IPS DF 19.7 (cell line): Measurements from ENCODE around the gene PLXNA3.

Source experiments
- DNase-seq: peaks from one replicate; pipeline ENCODE4 v3.0.0-alpha.2; 2013; ENCODE audit warnings: low read depth, low spot score

PLXNA3 gene

GRCh38 chrX:154435171-154435733 lies 22.8 kb upstream of the PLXNA3 start:
- DNase-seq = no peak

DNA sequence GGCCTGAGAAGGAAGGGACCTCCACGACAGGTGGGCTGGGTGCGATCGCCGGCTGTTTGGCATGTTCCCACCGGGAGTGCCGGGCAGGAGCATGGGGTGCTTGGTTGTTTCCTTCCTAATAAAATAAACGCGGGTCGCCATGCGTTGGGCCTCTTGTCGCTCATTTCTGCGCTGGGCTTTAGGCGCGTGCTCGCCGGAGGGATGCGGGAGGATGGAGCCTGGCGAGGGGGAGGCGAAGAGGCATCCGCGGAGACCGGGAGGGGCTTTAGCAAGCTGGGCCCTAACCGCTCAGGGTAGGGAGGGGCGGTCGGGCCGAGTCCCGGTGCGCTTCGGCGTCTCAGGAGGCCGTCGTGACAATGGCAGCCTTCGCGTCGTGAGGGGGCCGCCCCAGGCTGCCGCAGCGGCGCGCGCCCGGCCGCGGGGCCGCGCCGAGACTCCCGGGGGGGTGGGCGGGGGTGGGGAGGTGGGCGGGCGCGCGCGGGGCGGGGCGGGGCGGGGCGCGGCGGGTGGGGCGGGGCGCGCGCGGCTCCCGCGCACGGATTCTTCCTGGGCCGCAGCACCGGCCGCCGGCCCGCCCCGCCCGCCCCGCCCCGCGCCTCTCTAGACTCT lies 21.6 kb upstream of the PLXNA3 start:
- no peak for DNase-seq

- no peak for DNase-seq
Observed at GRCh38 chrX:154436983-154437752, 20.9 kb upstream of the PLXNA3 start, which contains the start of gene GDI1. TSS of gene GDI1 (plus strand) at chrX:154437154. CDS start at chrX:154437255, 101 bp downstream.

GRCh38 chrX:154437971-154438893 lies 19.8 kb upstream of the PLXNA3 start:
- DNase-seq = no peak

- DNase-seq = no peak
Observed at GRCh38 chrX:154439841-154440240, 18.2 kb upstream of the PLXNA3 start.

DNA sequence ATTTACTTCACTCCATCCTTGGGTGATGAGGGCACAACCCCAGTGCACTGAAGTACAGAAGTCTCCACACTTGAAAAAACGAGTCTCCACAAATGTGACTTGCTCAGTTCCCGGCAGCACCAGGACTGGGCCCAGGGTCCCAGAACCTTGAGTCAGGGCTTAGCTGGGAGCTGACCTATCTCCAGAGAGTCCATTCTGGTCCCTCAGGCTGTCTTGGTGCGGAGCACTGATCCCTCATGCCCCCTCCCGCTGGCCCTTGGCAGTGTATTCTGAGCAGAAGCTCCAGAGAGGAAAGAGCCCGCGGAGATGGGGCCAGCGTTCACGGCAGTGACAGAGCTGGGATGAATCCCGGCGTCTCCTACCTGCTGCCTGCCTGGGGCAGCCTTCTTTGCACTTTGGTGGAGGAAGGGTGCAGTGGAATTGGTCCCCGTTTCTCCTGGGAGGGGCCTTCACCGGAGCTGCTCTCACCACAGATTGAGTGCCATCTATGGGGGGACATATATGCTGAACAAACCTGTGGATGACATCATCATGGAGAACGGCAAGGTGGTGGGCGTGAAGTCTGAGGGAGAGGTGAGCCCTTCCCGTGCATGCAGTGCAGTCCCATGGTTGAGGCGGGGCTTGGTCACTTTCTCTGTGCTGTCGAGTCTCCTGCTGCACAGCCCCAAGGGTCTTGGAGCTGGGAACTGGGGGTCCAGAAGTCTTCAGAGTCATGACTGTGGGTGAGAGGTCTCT lies 17.3 kb upstream of the PLXNA3 start:
- DNase-seq = no peak

DNA sequence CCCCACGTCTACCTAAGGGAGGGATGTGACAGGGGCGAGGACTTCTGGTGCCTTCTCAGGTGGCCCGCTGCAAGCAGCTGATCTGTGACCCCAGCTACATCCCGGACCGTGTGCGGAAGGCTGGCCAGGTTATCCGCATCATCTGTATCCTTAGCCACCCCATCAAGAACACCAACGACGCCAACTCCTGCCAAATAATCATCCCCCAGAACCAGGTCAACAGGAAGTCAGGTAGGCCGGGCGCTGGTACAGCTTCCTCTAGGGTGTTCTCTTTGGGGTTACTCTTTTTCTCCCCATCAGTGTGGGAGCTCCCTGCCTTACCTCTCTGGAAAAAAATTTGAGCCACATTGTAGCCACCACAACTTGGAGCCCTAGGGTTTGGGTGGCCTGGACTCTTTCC lies 16.5 kb upstream of the PLXNA3 start:
- DNase-seq = no peak

DNA sequence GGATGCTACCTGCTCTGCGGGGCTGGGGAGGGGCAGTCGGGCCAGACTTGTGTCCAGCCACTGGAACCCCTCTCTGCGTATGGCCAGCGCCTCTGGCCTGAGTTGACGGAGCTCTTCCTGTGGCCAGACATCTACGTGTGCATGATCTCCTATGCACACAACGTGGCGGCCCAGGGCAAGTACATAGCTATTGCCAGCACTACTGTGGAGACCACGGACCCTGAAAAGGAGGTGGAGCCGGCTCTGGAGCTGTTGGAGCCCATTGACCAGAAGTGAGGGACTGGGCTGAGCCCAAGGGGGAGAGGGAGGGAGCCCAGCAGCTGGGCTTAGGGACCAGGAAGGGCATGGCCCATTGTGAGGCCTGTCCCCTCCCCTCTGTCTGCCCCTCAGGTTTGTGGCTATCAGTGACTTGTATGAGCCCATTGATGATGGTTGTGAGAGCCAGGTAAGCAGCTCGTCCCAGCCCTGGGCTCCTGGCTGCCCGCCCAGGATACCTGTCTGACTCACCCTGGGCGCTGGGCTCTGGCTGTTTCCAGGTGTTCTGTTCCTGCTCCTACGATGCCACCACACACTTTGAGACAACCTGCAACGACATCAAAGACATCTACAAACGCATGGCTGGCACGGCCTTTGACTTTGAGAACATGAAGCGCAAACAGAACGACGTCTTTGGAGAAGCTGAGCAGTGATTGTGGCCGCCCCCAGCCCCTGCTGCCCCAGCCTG lies 15.9 kb upstream of the PLXNA3 start:
- no peak for DNase-seq

DNA sequence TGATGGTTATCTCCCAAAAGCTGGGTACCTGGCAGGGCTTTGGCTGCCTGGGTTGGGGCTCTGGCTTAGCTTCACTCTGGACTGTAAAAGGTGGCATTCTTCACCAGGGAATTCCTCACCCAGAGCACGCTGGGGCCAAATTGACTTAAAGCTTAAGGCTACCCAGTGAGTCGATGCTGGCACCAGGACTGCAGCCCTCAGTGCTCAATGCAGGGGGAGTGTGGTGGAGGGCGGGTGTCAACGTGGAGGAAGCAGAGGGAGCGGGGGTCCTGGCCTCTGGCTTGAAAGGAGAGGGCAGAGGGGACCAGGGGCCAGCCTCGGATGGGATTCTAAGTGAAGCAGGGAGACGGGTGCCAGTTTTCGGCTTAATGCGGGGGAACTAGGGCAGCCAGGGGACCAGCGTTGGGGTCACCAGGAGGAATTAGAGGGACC lies 14.6 kb upstream of the PLXNA3 start:
- no peak for DNase-seq

DNA sequence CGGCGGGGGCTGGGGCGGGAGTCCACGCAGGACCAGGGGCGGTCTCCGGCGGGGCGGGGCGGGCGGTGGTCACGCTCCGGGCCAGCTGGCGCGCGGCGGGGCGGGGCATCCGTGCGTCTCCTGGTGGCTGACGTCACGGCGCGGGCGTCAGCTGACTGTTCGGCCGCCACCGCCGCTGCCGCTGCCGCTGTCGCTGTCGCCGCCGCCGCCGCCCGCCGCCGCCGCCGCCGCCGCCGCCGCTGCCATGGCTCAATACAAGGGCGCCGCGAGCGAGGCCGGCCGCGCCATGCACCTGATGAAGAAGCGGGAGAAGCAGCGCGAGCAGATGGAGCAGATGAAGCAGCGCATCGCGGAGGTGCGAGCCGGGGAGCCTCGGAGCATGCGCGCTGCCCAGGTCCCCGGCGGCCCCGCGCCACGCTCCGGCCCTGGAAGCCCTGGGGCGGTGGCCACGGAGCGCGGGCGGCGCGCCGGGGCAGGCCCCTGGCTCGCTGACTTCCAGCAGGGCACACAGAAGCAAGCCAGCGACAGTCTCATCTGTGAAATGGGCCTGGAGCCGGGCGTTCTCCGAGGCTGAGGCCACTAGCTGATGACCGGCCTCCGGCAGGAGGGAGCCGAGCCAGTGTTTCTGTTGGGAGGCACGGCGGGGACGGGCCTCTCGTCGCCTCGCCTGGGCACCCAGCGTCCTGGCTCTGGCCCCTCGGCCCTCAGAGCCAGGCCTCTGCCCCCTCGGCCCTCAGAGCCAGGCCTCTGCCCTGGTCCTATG lies 13.9 kb upstream of the PLXNA3 start, which contains the start of gene FAM50A:
Gene FAM50A (plus strand): TSS at position 150 of the 763 bp plus-strand sequence. CDS start 95 bp downstream, at position 245.
- DNase-seq = no peak

GRCh38 chrX:154444755-154445246 lies 13.3 kb upstream of the PLXNA3 start:
- DNase-seq = no peak

- DNase-seq = no peak
Observed at GRCh38 chrX:154445776-154446175, 12.3 kb upstream of the PLXNA3 start.

GRCh38 chrX:154446430-154446829 lies 11.7 kb upstream of the PLXNA3 start:
- DNase-seq = no peak

- no peak for DNase-seq
Observed at GRCh38 chrX:154448484-154448883, 9.6 kb upstream of the PLXNA3 start.

GRCh38 chrX:154449618-154450017 lies 8.5 kb upstream of the PLXNA3 start:
- DNase-seq = no peak

GRCh38 chrX:154450312-154450711 lies 7.8 kb upstream of the PLXNA3 start:
- DNase-seq = no peak

GRCh38 chrX:154452823-154453222 lies 5.3 kb upstream of the PLXNA3 start:
- no peak for DNase-seq

DNA sequence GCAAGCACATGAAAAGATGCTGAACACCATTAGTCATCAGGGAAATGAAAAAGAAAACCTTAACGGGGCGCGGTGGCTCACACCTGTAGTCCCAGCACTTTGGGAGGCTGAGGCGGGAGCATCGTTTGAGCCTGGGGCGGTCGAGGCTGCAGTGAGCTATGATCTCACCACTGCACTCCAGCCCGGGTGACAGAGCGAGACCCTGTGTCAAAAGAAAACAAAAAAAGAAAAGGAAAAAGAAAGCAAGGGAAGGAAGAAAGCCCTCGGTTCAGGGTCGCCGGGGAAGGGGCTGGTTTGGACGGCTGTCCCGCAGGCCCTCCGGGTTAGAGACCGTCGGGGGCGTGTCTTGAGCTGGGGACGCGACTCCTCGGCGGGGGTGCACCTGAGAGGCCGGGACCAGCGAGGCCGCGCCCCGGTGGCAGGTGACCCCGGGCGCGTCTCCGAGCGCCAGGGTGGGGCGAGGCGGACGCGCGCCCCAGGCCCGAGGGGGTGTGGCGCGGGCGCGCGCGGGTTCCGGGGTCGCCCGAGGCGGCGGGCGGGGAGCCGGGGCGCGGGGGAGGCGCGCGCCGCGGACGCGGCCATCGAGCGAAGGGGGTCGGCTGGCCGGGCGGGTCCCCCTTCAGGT lies 478 bp upstream of the PLXNA3 start:
- DNase-seq = no peak
